ENCODE data around the gene TK1. TPM values are rescaled to one million over a fixed set of nuclear protein-coding genes. Genes with fewer than 3 reads are reported as not detected.
A peak's percentile ranks its signal among the peaks of the same experiment; 100 is the strongest.

TK1 gene
- polyA plus RNA-seq, 2 of the 4 experiments (the other 2 are of a cell fraction): 90.9 to 355 TPM

GRCh38 chr17:78196716-78197115 is 9.9 kb upstream of the TK1 start:
- ATAC-seq (no peak), FAIRE-seq (no peak), DNase-seq (ENCODE audit: low read depth in 1 of 2, low spot score in 1 of 2) (no peak)
- Histone ChIP-seq H3K27ac (no peak overlapping the region), H3K4me1 (no peaks in the 10 kb centered on the region), H3K9me3 (no peaks in the 10 kb centered on the region), H3K4me3 (no peak overlapping the region), H3K4me2 (no peak overlapping the region)
- 87% methylated on average over 5 of the region's 5 CpGs for WGBS (ENCODE audit: missing lambda C conversion rate)
- no peak for TF ChIP-seq POLR2A (IDR thresholded peaks at IDR 0.05; ENCODE audit: low read length)
- no peak for TF ChIP-seq ZSCAN20 (CRISPR knock-in tag; IDR thresholded peaks at IDR 0.05)
- TF ChIP-seq HEYL (CRISPR knock-in tag; IDR thresholded peaks at IDR 0.05): no peak
- TF ChIP-seq ZNF302 (CRISPR knock-in tag; IDR thresholded peaks at IDR 0.05): no peak
- TF ChIP-seq RNF2 (IDR thresholded peaks at IDR 0.05; ENCODE audit: borderline replicate concordance, low read depth): no peak
- TF ChIP-seq ELK1 (IDR thresholded peaks at IDR 0.05; ENCODE audit: low read depth, low read length): no peak
- no peak for TF ChIP-seq ATOH8 (CRISPR knock-in tag; IDR thresholded peaks at IDR 0.05; ENCODE audit: low read depth)
- TF ChIP-seq BHLHE40 (IDR thresholded peaks at IDR 0.05; ENCODE audit: low read depth, low read length): no peak
- no peak for TF ChIP-seq FOSL2 (IDR thresholded peaks at IDR 0.05)
- TF ChIP-seq FOSL2 (CRISPR knock-in tag; IDR thresholded peaks at IDR 0.05): no peak
- no peak for TF ChIP-seq POLR2AphosphoS2 (conservative IDR thresholded peaks at IDR 0.05; ENCODE audit: low read length)
- TF ChIP-seq ZFP36 (IDR thresholded peaks at IDR 0.05; ENCODE audit: borderline replicate concordance, partially characterized antibody): no peak
- TF ChIP-seq CBX8 (IDR thresholded peaks at IDR 0.05): no peak
- TF ChIP-seq HMGXB4 (CRISPR knock-in tag; IDR thresholded peaks at IDR 0.05; ENCODE audit: borderline replicate concordance): no peak
- POLR2A ChIA-PET: no interaction called here
- CTCF ChIA-PET: interaction anchor here (0.6 to 13.4 kb wide), 5 partner anchors 10 to 96 kb away, joined by 3 to 86 read pairs (median 7); partner anchors contain the start of genes AFMID and TK1

- H3K4me2 ChIP-seq: peak overlapping the region; percentile 91
- ChIA-PET CTCF (interaction anchor here (0.5 to 7.2 kb wide), 26 partner anchors 8 to 446 kb away, joined by 3 to 105 read pairs (median 5); partner anchors contain the start of genes BIRC5 and TMC6), POLR2A (interaction anchor here (0.9 to 2.1 kb wide), 3 partner anchors 17 to 44 kb away, joined by 4 to 5 read pairs (median 5); no protein-coding TSS in a partner anchor)
- WGBS (ENCODE audit: missing lambda C conversion rate): 51% methylated on average over 9 of the region's 10 CpGs
- FAIRE-seq (no peak), ATAC-seq (peak; percentile 36 to 72), DNase-seq (ENCODE audit: low read depth in 1 of 2, low spot score in 1 of 2) (peak; percentile 73 to 79)
- TF ChIP-seq SMC3 (IDR thresholded peaks at IDR 0.05): no peak
- 0 out of 2 replicates have a peak, but pooled peaks have one; percentile 24 for TF ChIP-seq FOSB (CRISPR knock-in tag; IDR thresholded peaks at IDR 0.05)
- 0 out of 2 replicates have a peak, but pooled peaks have one; percentile 22 for TF ChIP-seq HOXA7 (CRISPR knock-in tag; IDR thresholded peaks at IDR 0.05)
- no peak for TF ChIP-seq ESRRA (IDR thresholded peaks at IDR 0.05; ENCODE audit: borderline replicate concordance, low read length)
- peaks cover 32% of the 10 kb centered on the region for H3K4me1 ChIP-seq
- H3K9me3 ChIP-seq: no peaks in the 10 kb centered on the region
- H3K27ac ChIP-seq: peak overlapping the region; percentile 82 to 88
- peak overlapping the region; percentile 72 for H3K4me3 ChIP-seq
Measured at GRCh38 chr17:78185981-78186691, 716 bp downstream of the TK1 start.

- ChIA-PET POLR2A (no interaction called here), CTCF (interaction anchor here (1.4 to 7.2 kb wide), 9 partner anchors 8 to 166 kb away, joined by 3 to 105 read pairs (median 14); no protein-coding TSS in a partner anchor)
- H3K4me1 ChIP-seq: peaks cover 33% of the 10 kb centered on the region
- TF ChIP-seq CBX8 (IDR thresholded peaks at IDR 0.05) (no peak), JUN (IDR thresholded peaks at IDR 0.05) (no peak), PBX3 (IDR thresholded peaks at IDR 0.05) (no peak), CHD4 (IDR thresholded peaks at IDR 0.05; ENCODE audit: borderline replicate concordance) (no peak), ZNF302 (CRISPR knock-in tag; IDR thresholded peaks at IDR 0.05) (no peak), FOXS1 (CRISPR knock-in tag; IDR thresholded peaks at IDR 0.05) (no peak), HOXA7 (CRISPR knock-in tag; IDR thresholded peaks at IDR 0.05) (no peak), RARB (CRISPR knock-in tag; IDR thresholded peaks at IDR 0.05) (no peak), HOXB5 (CRISPR knock-in tag; IDR thresholded peaks at IDR 0.05) (no peak), RFX5 (IDR thresholded peaks at IDR 0.05) (no peak), NPAS2 (CRISPR knock-in tag; IDR thresholded peaks at IDR 0.05; ENCODE audit: borderline replicate concordance) (no peak), CHD2 (IDR thresholded peaks at IDR 0.05; ENCODE audit: low read length, partially characterized antibody) (no peak), TFCP2L1 (CRISPR knock-in tag; IDR thresholded peaks at IDR 0.05) (no peak), POLR2A (IDR thresholded peaks at IDR 0.05; ENCODE audit: low read length) (no peak)
- DNase-seq (ENCODE audit: low read depth in 1 of 2, low spot score in 1 of 2) (no peak), ATAC-seq (no peak), FAIRE-seq (no peak)
- H3K4me2 ChIP-seq: peak overlapping the region; percentile 91; the same call in 1 of the 3 replicates
- H3K27ac ChIP-seq: no peak overlapping the region
- H3K4me3 ChIP-seq: no peak overlapping the region
- 88% methylated on average over 9 of the region's 9 CpGs for WGBS (ENCODE audit: missing lambda C conversion rate)
- no peaks in the 10 kb centered on the region for H3K9me3 ChIP-seq
Measured at GRCh38 chr17:78184868-78185267, 2.0 kb downstream of the TK1 start.
